MM.1S (cell line): ENCODE data around the gene SLC4A8.

ENCODE experiments used
- EZH2 ChIP-seq: fragments of 300-600 bp; sonication (generic); optimal IDR thresholded peaks from 2 replicates; pipeline ENCODE3; 2017; ENCODE audit warnings: low read depth, mild to moderate bottlenecking, antibody characterized with exemption, low read length, mixed read lengths
- TF ChIP-seq, protein P1 (sequence below): fragments of 300-600 bp; sonication (generic); IDR thresholded peaks from 2 replicates; pipeline ENCODE4 v1.5.1; 2016; ENCODE audit warnings: antibody characterized with exemption, low read length, mixed read lengths

DNA sequence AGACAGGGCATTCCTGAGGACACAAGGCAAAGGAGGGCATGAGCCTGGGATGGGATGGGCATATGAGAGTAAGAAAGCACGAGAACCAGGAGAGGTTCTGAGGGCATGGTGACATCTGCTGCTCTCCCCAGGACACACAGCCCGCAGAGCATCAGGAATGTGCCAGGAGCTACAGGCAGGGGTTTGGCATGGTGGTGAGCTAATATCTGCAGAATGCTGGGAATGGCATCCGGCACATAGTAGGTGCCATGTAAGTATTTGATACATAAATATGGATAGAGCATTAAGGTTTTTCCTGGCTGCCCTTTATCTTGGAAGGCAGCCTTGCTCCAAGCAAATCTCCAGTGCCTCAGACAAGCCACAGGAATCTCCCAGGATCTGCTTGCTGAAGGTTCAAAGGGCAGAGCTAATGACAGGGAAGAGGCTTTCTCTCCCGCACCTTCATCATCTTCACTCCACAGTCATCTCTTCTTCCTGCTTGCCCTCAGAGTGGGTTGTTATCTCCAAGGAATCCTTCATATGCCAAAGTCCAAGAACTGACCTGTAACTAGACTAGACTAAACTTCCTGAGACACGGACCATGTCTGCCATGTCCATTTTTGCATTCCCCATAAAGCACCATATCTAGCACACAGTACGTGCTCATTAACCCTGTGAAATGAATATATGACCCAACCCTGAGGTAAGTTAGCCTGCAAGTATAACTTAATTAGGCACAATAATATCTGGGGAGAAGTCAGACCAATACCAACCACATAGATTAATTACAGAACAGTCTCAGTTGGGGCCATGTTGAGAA, 104.4 kb downstream of the SLC4A8 start:
- TF ChIP-seq, protein P1, sequence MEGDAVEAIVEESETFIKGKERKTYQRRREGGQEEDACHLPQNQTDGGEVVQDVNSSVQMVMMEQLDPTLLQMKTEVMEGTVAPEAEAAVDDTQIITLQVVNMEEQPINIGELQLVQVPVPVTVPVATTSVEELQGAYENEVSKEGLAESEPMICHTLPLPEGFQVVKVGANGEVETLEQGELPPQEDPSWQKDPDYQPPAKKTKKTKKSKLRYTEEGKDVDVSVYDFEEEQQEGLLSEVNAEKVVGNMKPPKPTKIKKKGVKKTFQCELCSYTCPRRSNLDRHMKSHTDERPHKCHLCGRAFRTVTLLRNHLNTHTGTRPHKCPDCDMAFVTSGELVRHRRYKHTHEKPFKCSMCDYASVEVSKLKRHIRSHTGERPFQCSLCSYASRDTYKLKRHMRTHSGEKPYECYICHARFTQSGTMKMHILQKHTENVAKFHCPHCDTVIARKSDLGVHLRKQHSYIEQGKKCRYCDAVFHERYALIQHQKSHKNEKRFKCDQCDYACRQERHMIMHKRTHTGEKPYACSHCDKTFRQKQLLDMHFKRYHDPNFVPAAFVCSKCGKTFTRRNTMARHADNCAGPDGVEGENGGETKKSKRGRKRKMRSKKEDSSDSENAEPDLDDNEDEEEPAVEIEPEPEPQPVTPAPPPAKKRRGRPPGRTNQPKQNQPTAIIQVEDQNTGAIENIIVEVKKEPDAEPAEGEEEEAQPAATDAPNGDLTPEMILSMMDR: no peak
- TF ChIP-seq EZH2: no peak
